PC-3 (cell line): ENCODE measurements around the gene CCDC30. TPM values are rescaled to one million over a fixed set of nuclear protein-coding genes. Genes with fewer than 3 reads are reported as not detected.
A peak's percentile ranks its signal among the peaks of the same experiment; 100 is the strongest.

Experiments used
- ATAC-seq: fragments of 200-7000 bp; cut with Tn5 transposase; 2 replicates; pipeline ENCODE4 v1.9.1; 2020; ENCODE audit warnings: mild to moderate bottlenecking, moderate library complexity
- BruUV-seq: library from RNA; stranded (reverse); fragments of 400-500 nt; replicated peaks from 2 replicates; lab custom pipeline; 2021; lab: Mats Ljungman, UMichigan
- CTCF ChIA-PET: fragments of 300-600 bp; sonication (Branson Sonifier 250); formaldehyde crosslinking; loops from one replicate; lab custom pipeline; 2022; ENCODE audit warnings: antibody characterized with exemption; lab: Charles Lee
- POLR2A ChIA-PET: fragments of 300-600 bp; sonication (Branson Sonifier 250); formaldehyde crosslinking; loops from one replicate; lab custom pipeline; 2022; ENCODE audit warnings: antibody characterized with exemption; ENCODE audit not compliant: unreplicated experiment; lab: Charles Lee
- DNase-seq: peaks from one replicate; pipeline ENCODE4 v3.0.0-alpha.2; 2015
- H2AFZ ChIP-seq: fragments of 300-600 bp; sonication (generic); 2 replicates; pipeline ENCODE4 v1.6.0; 2016; ENCODE audit warnings: antibody characterized with exemption, low read length
- H3F3A ChIP-seq: fragments of 300-600 bp; sonication (generic); one replicate; pipeline ENCODE4 v1.6.0; 2017; ENCODE audit warnings: antibody characterized with exemption, low read length, control low read depth, mild to moderate bottlenecking; ENCODE audit not compliant: unreplicated experiment
- H3K27ac ChIP-seq: fragments of 300-600 bp; sonication (generic); 2 replicates; pipeline ENCODE4 v1.5.1; 2016; ENCODE audit warnings: mild to moderate bottlenecking, low read length
- H3K27me3 ChIP-seq: fragments of 300-600 bp; sonication (generic); 2 replicates; pipeline ENCODE4 v1.6.1; 2016; ENCODE audit warnings: low read length, mixed read lengths
- H3K36me3 ChIP-seq: fragments of 300-600 bp; sonication (generic); 2 replicates; pipeline ENCODE4 v1.6.1; 2016; ENCODE audit warnings: low read depth, mixed run types, low read length, mixed read lengths
- H3K4me1 ChIP-seq: fragments of 300-600 bp; sonication (generic); 2 replicates; pipeline ENCODE4 v1.5.1; 2016; ENCODE audit warnings: low read length; ENCODE audit not compliant: insufficient read depth
- H3K4me2 ChIP-seq: fragments of 300-600 bp; sonication (generic); 2 replicates; pipeline ENCODE4 v1.6.0; 2016; ENCODE audit warnings: low read length
- H3K4me3 ChIP-seq: fragments of 300-600 bp; sonication (generic); 2 replicates; pipeline ENCODE4 v1.5.1; 2016; ENCODE audit warnings: mild to moderate bottlenecking, low read length, mixed read lengths
- H3K79me2 ChIP-seq: fragments of 300-600 bp; sonication (generic); 2 replicates; pipeline ENCODE4 v1.6.1; 2017; ENCODE audit warnings: low read length, mixed read lengths
- H3K9ac ChIP-seq: fragments of 300-600 bp; sonication (generic); 2 replicates; pipeline ENCODE4 v1.6.0; 2016; ENCODE audit warnings: mild to moderate bottlenecking, low read length
- H3K9me2 ChIP-seq: fragments of 300-600 bp; sonication (generic); replicated peaks from 2 replicates; pipeline ENCODE4 v1.6.1; 2016; ENCODE audit warnings: mixed run types, low read length, mixed read lengths
- H3K9me3 ChIP-seq: fragments of 300-600 bp; sonication (generic); 2 replicates; pipeline ENCODE4 v1.6.1; 2016; ENCODE audit warnings: low read length, mixed read lengths
- H4K20me1 ChIP-seq: fragments of 300-600 bp; sonication (generic); 2 replicates; pipeline ENCODE4 v1.6.1; 2016; ENCODE audit warnings: low read length, mixed read lengths
- CTCF ChIP-seq: fragments of 300-600 bp; sonication (generic); conservative IDR thresholded peaks from 2 replicates; pipeline ENCODE4 v1.5.1; 2017; ENCODE audit warnings: antibody characterized with exemption, low read depth, mild to moderate bottlenecking, low read length
- EZH2 ChIP-seq: fragments of 300-600 bp; sonication (generic); IDR thresholded peaks from one replicate; pipeline ENCODE4 v1.6.1; 2017; ENCODE audit warnings: antibody characterized with exemption, mild to moderate bottlenecking, low read length; ENCODE audit not compliant: unreplicated experiment
- EZH2phosphoT487 ChIP-seq: fragments of 300-600 bp; sonication (generic); IDR thresholded peaks from 2 replicates; pipeline ENCODE4 v1.6.1; 2018; ENCODE audit warnings: mild to moderate bottlenecking, antibody characterized with exemption, low read length, borderline replicate concordance
- intact Hi-C: fragments of 100-400 bp; cut with micrococcal nuclease; formaldehyde crosslinking; loops from 2 replicates; pipeline ENCODE4 v1.9.0; 2023
- total RNA-seq: library from RNA; depleted of rRNA; stranded (reverse); fragments of >200 nt; gene quantifications from 2 replicates; pipeline ENCODE4 v1.2.3, GENCODE V29; 2014

CCDC30 gene
- total RNA-seq, 1 experiment from 2014 or later, result 0.58 TPM

GRCh38 chr1:42689912-42690311 is 226.8 kb downstream of the CCDC30 start:
- Histone ChIP-seq H3F3A (no peaks in the 10 kb centered on the region), H3K9me2 (no peaks in the 10 kb centered on the region), H3K79me2 (peaks cover 100% of the 10 kb centered on the region), H3K36me3 (peaks cover 77% of the 10 kb centered on the region), H4K20me1 (peaks cover 100% of the 10 kb centered on the region), H3K4me1 (peaks cover 58% of the 10 kb centered on the region), H2AFZ (no peak overlapping the region), H3K4me2 (no peak overlapping the region), H3K9ac (no peak overlapping the region), H3K9me3 (no peaks in the 10 kb centered on the region), H3K27me3 (no peaks in the 10 kb centered on the region), H3K27ac (no peak overlapping the region), H3K4me3 (no peak overlapping the region)
- BruUV-seq, result no TSS peak
- ATAC-seq, result no peak
- ChIA-PET CTCF (no interaction called here), POLR2A (interaction anchor here (0.5 to 0.6 kb wide), 2 partner anchors 22 to 1372 kb away, joined by 3 to 4 read pairs; no protein-coding TSS in a partner anchor)
- no peak for DNase-seq
- TF ChIP-seq EZH2 (no peak), CTCF (no peak), EZH2phosphoT487 (no peak)
- intact Hi-C loops, result no loop called here

- Histone ChIP-seq H3K9ac (no peak overlapping the region), H3K4me2 (no peak overlapping the region), H4K20me1 (peaks cover 100% of the 10 kb centered on the region), H3K27me3 (no peaks in the 10 kb centered on the region), H3K36me3 (peaks cover 77% of the 10 kb centered on the region), H3K9me2 (no peaks in the 10 kb centered on the region), H3K79me2 (peaks cover 100% of the 10 kb centered on the region), H3K27ac (no peak overlapping the region), H2AFZ (no peak overlapping the region), H3K9me3 (no peaks in the 10 kb centered on the region), H3F3A (no peaks in the 10 kb centered on the region), H3K4me1 (peaks cover 50% of the 10 kb centered on the region), H3K4me3 (no peak overlapping the region)
- DNase-seq (no peak), ATAC-seq (peak; percentile 48)
- no peak for TF ChIP-seq EZH2
- peak; percentile 26; the same call in 1 of the 2 replicates for TF ChIP-seq CTCF
- intact Hi-C loops, result no loop called here
- CTCF ChIA-PET, result no interaction called here
- POLR2A ChIA-PET, result interaction anchor here (0.6 kb wide), 1 partner anchor 1373 kb away, joined by 3 read pairs; no protein-coding TSS in a partner anchor
- BruUV-seq, result no TSS peak
Measured at GRCh38 chr1:42690477-42691156, 227.5 kb downstream of the CCDC30 start.

- Histone ChIP-seq H2AFZ (no peak overlapping the region), H3K4me2 (no peak overlapping the region), H3K36me3 (peaks cover 78% of the 10 kb centered on the region), H3K79me2 (peaks cover 100% of the 10 kb centered on the region), H3K4me1 (peaks cover 45% of the 10 kb centered on the region), H3K27me3 (no peaks in the 10 kb centered on the region), H4K20me1 (peaks cover 100% of the 10 kb centered on the region), H3K27ac (no peak overlapping the region), H3K4me3 (no peak overlapping the region), H3K9me3 (no peaks in the 10 kb centered on the region), H3K9ac (no peak overlapping the region), H3K9me2 (no peaks in the 10 kb centered on the region), H3F3A (no peaks in the 10 kb centered on the region)
- CTCF ChIA-PET, result no interaction called here
- POLR2A ChIA-PET, result no interaction called here
- intact Hi-C loops, result no loop called here
- DNase-seq (no peak), ATAC-seq (no peak)
- no TSS peak for BruUV-seq
- TF ChIP-seq EZH2, result no peak
- no peak for TF ChIP-seq CTCF
- no peak for TF ChIP-seq EZH2phosphoT487
Measured at GRCh38 chr1:42691157-42691498, 228.0 kb downstream of the CCDC30 start.
